GM19455 (cell line): Measurements from ENCODE around the gene DBH.
"Not testable (repeated sequence)": the region's sequence is repeated elsewhere in the genome, so short reads cannot be mapped to it uniquely, and the experiment has no call there.

ENCODE experiments used
- ATAC-seq: cut with Tn5 transposase; IDR thresholded peaks from one replicate; pipeline ENCODE4 v1.9.1; 2021; ENCODE audit not compliant: unreplicated experiment

DBH gene

GRCh38 chr9:133621725-133622267 is 14.4 kb upstream of the DBH start:
- no peak for ATAC-seq

- no peak for ATAC-seq
Observed at GRCh38 chr9:133622555-133622954, 13.6 kb upstream of the DBH start.

DNA sequence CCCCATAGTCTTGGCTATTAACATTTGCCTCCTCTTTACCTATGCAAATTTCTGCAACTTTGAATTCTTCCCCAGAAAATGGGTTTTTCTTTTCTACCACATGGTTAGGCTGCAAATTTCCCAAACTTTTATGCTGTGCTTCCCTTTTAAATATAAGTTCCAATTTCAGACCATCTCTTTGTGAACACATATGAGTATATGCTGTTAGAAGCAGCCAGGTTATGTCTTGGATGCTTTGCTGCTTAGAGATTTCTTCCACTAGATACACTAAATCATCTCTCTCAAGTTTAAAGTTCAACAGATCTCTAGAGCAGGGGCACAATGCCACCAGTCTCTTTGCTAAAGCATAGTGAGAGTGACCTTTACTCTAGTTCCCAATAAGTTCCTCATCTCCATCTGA is 10.2 kb upstream of the DBH start:
- not testable (repeated sequence) for ATAC-seq

GRCh38 chr9:133627341-133627740 is 8.8 kb upstream of the DBH start:
- ATAC-seq, result no peak

DNA sequence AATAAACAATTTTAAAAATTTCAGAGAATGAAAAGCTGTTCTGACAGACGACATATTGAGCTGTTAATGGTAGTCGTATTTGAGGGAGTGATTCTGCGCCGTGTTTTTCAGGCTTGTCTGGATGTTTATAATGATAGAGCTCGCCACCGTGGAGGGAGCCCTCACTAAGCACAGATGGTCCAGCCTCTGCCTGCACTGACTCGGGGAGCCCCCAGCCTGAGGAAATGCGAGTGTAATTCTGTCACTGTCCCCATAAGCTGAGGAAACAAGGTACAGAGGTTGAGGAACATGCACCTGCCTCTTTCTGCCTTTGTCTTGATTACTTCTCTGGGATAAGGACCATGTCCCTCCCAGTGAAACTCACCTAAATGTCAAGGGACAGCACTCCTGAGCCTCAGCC is 7.4 kb upstream of the DBH start:
- no peak for ATAC-seq

GRCh38 chr9:133629221-133630110 is 6.7 kb upstream of the DBH start:
- no peak for ATAC-seq

GRCh38 chr9:133631111-133631510 is 5.1 kb upstream of the DBH start:
- no peak for ATAC-seq

DNA sequence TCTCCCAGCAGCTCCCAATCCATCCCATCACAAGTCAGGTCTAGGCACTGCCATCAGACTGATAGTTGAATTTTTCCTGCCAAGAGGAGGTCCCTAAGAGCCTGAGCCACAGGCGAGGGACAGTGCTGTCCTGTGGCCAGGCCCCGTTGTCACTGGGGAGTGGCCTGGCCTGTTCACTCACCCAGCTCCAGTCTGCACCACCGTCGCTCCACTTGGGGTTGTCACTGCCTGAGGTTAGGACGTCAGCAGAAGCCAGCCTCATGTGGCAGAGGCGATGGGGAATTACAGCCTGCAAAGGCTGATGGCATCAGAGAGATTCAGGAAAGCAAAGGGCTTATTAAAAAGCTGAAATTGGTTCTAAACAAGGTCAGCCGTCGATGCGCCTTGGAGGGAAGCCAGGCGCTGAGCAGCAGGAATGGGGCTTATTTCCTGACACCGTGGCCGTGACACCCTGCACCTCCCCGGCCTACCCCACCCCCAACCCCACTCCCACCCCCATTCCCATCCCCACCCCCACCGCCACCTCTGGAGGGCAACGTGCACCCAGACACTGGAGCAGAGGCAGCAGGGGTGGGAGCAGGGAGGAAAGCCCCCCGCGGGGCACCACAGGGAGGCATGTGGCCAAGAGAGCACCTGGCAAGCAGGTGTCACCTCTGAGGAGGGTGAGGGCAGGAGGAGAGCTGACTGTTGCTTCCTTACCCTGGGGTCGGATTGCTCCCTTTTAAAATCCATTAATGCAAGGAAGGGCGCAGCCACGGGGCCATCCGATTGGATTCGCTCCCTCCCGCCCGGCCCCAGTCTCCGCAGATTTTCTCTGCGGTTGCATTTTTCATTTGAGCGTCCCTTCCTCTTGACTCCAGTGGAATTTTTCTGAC is 3.1 kb upstream of the DBH start:
- ATAC-seq, result no peak

DNA sequence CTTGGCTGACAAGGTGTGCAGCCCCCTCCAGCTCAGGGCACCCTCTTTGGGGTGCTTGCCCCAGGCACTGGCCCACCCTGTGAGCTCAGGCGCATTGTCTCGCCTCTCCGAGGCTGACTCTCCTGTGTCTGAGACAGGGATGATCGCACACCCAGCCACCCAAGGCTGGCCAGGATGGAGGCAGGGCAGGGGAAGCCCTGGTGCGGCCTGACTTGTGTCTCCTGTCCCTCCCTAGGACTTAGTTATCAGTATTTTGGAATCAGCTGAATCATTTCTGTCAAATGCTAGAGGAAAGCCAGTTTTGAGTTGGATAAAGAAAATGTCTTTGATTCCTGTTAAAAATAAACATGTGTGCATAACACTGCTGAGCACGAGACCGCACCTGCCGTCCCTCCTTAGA is 2.5 kb upstream of the DBH start:
- no peak for ATAC-seq

DNA sequence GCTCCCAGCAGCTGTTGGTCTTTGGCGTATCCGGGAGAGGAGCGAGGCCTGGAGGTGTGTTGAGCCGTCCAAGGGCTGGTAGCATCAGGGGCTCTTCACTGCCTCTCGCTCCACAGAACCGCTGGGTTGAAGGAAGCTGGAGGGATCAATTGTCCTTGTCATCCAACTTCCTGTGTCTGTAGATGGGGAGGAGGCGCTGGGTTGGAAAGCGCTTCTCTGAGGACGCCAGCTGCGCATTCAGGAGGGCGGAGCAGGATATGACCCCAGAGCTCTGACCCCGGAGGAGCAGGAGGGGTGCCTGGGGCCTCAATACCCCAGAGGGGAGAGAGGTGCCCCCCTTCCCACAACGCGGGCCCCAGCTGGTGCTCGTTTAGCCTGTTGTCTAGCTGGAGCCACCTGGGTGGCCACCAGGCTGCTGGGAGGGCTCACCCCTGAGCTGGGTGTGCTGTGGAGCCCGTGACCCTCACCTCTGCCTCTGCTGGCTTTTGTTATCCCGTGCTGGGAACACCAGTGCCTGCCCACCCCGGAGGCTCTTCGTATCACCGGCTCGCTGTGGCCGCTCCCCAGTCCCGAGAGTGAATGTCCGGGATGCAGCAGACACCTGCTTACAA is 2.0 kb upstream of the DBH start:
- no peak for ATAC-seq

DNA sequence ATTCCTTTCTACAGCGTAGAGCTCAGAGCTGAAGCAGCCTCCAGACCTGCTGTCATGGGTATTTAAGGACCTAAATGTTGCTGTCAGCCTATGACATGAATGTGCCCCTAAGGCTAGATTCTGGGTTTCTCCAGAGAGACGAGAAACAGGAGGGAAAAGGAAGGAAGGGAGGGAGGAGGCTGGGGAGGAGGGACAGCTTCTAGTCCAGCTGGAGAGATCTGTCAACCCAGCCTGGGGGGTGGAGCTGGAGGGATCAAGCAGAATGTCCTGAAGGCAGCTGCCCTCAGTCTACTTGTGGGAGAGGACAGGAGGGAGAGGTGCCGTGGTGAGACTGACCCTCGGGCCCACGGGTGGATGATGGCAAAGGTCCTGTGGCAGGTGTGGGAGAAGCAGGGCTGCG is 1.1 kb upstream of the DBH start:
- no peak for ATAC-seq

- no peak for ATAC-seq
Observed at GRCh38 chr9:133636902-133637301, 739 bp downstream of the DBH start.

DNA sequence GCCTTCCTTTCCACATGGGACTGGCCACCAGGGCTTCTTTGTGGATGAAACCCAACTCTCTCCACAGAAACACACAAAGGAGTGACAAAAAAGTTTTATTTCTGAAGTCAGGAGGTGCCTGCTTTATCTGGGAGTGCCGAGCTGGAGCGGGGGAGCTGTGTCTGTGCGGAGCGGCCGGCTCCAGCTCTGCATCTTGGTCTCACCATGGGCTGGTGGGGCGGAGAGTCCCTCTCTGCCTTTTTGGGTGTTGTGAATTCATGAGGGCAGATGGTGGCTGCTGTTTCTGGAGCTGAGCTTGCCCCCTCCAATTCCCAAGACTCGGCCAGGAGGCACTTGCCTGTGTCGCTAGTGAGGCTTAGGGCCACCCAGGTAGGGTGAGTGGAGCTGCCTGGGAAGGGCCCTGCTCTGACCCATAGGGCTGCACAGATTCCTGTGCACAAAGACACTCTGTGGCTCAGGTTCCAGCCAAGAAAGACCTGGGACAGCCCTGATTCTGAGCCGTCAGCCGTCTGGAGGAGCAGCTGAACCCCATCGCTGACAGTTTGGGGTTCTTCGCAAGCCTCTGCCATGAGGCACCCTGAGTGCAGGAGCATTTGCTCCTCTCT is 1.4 kb downstream of the DBH start:
- ATAC-seq, result no peak

- ATAC-seq, result no peak
Observed at GRCh38 chr9:133638076-133638475, 1.9 kb downstream of the DBH start.

DNA sequence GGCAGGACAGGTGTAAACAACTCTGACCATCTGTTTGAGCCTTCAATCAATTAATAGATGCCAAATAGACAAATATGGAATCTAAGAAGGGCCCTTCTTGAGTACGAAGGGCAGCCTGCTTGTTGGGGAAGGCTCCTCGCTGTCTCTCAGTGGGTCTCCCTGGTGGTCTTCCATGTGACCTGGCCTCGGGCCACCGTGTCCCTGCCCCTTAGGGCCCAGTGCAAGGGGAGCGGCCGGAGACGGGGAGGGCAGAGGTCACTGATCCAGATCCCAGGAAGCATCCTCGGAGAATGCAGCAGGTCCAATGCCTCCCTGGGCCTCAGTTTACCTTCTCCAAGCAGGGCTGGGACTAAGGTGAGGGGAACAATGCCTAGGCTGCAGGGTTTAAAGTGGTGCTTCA is 2.5 kb downstream of the DBH start:
- no peak for ATAC-seq

DNA sequence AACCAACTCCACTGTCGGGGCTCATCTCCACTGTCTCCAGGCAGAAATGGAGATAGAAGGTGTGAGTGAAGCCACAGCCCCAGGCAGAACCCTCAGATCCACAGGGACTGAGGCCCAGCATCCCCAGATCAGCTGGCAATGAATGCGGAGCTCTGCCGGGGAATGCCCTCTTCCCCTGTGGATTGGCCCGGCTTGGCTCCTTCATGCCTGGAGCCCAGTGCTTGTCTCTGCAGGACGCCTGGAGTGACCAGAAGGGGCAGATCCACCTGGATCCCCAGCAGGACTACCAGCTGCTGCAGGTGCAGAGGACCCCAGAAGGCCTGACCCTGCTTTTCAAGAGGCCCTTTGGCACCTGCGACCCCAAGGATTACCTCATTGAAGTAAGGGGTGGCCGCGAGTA is 3.5 kb downstream of the DBH start:
- no peak for ATAC-seq

DNA sequence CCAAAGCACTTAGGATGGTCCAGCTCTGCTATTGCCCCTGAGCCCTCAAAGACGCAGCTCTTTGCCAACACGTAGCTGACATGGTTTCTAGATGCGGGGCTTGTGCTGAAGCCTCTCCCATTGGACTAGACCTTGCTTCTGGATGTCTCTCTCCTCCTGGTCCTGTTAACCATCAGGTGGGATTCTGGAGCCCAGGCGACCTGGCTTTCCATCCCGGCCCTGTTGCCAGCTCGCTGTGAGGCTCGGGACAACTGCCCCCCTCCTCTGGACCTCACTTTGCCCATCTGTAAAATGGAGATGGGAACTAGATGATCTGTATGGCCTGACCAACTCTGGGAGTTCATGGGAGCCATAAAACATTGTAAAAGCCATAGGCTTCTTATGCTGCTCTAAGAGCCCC is 4.0 kb downstream of the DBH start:
- no peak for ATAC-seq

DNA sequence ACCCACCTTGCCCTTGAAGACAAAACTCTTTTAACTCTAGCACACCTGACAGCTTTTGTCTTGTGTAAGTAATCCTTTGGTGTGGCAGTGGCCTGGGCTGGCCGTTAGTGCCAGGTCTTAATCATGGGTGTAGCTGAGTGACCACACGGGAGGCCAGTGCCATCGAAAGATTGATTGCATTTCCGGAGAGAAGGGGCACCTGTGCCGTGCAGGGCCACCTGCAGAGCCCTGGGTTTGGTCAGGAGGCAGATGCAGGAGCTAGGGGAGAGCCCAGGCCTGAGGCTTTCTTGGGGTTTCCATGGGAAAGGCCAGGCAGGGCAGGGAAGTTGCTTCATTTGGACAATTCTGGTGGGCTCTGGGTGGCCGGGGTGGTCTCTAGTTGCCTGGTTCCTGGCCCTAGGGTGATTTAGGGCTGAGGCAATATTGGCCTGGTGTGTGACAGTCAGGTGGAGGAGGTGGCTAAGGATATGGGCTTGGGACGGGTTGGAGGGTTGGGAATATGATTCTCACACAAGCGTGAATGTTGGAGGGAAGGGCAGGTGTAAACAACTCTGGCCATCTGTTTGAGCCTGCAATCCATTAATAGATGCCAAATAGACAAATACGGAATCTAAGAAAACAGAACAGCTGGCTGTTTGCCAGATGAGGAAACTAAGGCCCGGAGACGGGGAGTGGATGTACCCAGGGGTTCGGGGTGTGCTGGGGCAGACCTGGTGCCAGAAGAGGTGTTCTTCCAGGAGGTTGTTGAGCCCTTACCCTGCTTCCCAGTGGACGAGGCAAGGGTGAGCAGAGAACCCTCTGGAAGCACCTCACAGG is 4.6 kb downstream of the DBH start:
- ATAC-seq, result no peak

DNA sequence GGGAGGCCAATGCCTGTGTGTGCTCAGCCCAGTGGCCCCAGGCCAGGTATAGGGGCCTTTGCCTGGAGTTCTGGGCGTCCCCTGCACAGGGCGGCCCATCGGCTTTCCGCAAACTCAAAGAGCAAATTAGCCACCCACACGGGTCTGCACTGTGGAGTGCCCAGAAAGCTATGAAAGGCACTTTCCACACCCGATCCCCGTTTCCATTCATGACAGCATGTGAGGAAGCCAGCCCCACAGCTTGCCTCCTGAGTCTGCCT is 5.2 kb downstream of the DBH start:
- no peak for ATAC-seq

GRCh38 chr9:133641861-133642595 is 5.9 kb downstream of the DBH start:
- ATAC-seq, result no peak
